OCI-LY7 (cell line): ENCODE measurements around the gene MUC6. TPM values are rescaled to one million over a fixed set of nuclear protein-coding genes. Genes with fewer than 3 reads are reported as not detected.

Experiments
- BruUV-seq: library from RNA; stranded (reverse); fragments of 400-500 nt; replicated peaks from 2 replicates; lab custom pipeline; 2021; lab: Mats Ljungman, UMichigan
- CTCF ChIA-PET: fragments of 300-600 bp; sonication (Branson Sonifier 250); formaldehyde crosslinking; loops from one replicate; lab custom pipeline; 2022; ENCODE audit warnings: antibody characterized with exemption; ENCODE audit not compliant: unreplicated experiment; lab: Charles Lee
- POLR2A ChIA-PET: fragments of 300-600 bp; sonication (Branson Sonifier 250); formaldehyde crosslinking; loops from one replicate; lab custom pipeline; 2022; ENCODE audit warnings: antibody characterized with exemption; lab: Charles Lee
- DNase-seq: peaks from one replicate; pipeline ENCODE4 v3.0.0-alpha.2; 2015; ENCODE audit warnings: low spot score
- H2AFZ ChIP-seq: fragments of 200-600 bp; sonication (generic), shearing (Covaris generic); 2 replicates; pipeline ENCODE4 v1.6.1; 2014; ENCODE audit warnings: mild to moderate bottlenecking, antibody characterized with exemption, low read length, moderate library complexity
- H3K27ac ChIP-seq: fragments of 200-600 bp; sonication (generic); 2 replicates; pipeline ENCODE4 v1.5.1; 2014; ENCODE audit warnings: mixed run types, low read depth, mild to moderate bottlenecking, moderate library complexity, low read length, inconsistent platforms; ENCODE audit not compliant: poor library complexity, severe bottlenecking
- H3K36me3 ChIP-seq: fragments of 200-600 bp; sonication (generic); 2 replicates; pipeline ENCODE4 v1.6.1; 2014; ENCODE audit warnings: mild to moderate bottlenecking, antibody characterized with exemption, low read length, moderate library complexity, mixed read lengths; ENCODE audit not compliant: insufficient read depth
- H3K4me1 ChIP-seq: fragments of 200-600 bp; sonication (generic); 2 replicates; pipeline ENCODE4 v1.5.1; 2014; ENCODE audit warnings: mild to moderate bottlenecking, low read length; ENCODE audit not compliant: insufficient read depth, poor library complexity, severe bottlenecking
- H3K4me2 ChIP-seq: fragments of 200-600 bp; sonication (generic); 2 replicates; pipeline ENCODE4 v1.6.1; 2014; ENCODE audit warnings: mild to moderate bottlenecking, low read length
- H3K4me3 ChIP-seq: fragments of 200-600 bp; sonication (generic); 2 replicates; pipeline ENCODE4 v1.5.1; 2014; ENCODE audit warnings: mild to moderate bottlenecking, low read depth, low read length; ENCODE audit not compliant: poor library complexity, severe bottlenecking
- H3K79me2 ChIP-seq: fragments of 200-600 bp; sonication (generic); 2 replicates; pipeline ENCODE4 v1.6.1; 2016; ENCODE audit warnings: low read depth, mild to moderate bottlenecking, low read length, moderate library complexity, mixed read lengths; ENCODE audit not compliant: insufficient read depth
- H3K9me2 ChIP-seq: fragments of 200-600 bp; sonication (generic); 2 replicates; pipeline ENCODE4 v1.6.1; 2016; ENCODE audit warnings: mild to moderate bottlenecking, low read length, mixed read lengths; ENCODE audit not compliant: insufficient read depth
- H3K9me3 ChIP-seq: fragments of 200-600 bp; sonication (generic); 2 replicates; pipeline ENCODE4 v1.6.1; 2014; ENCODE audit warnings: mild to moderate bottlenecking, mixed run types, low read length, mixed read lengths
- H4K20me1 ChIP-seq: fragments of 200-600 bp; sonication (generic); 2 replicates; pipeline ENCODE4 v1.6.1; 2014; ENCODE audit warnings: mild to moderate bottlenecking, antibody characterized with exemption, low read length, moderate library complexity, mixed read lengths; ENCODE audit not compliant: insufficient read depth
- EZH2phosphoT487 ChIP-seq: fragments of 200-600 bp; sonication (generic); IDR thresholded peaks from 2 replicates; pipeline ENCODE4 v1.6.1; 2018; ENCODE audit warnings: low read depth, borderline replicate concordance, mild to moderate bottlenecking, mixed run types, antibody characterized with exemption, low read length, moderate library complexity, mixed read lengths
- intact Hi-C: fragments of 100-400 bp; cut with micrococcal nuclease; formaldehyde crosslinking; loops from one replicate; pipeline ENCODE4 v1.10.0; 2022; ENCODE audit not compliant: unreplicated experiment
- total RNA-seq, 2 experiments: library from RNA; depleted of rRNA in 1 of 2; stranded (reverse); fragments of >200 nt in 1 of 2; shearing (Covaris generic) in 1 of 2; gene quantifications; 2 replicates each; pipeline ENCODE4 v1.2.3, GENCODE V29; 2014 to 2022
- TF ChIP-seq, protein P1 (sequence below): fragments of 200-600 bp; sonication (generic); conservative IDR thresholded peaks from 2 replicates; pipeline ENCODE4 v1.5.1; 2014; ENCODE audit warnings: mild to moderate bottlenecking, antibody characterized with exemption, low read length, moderate library complexity, mixed read lengths

The MUC6 gene
- total RNA-seq, 2 experiments from 2014 or later, result not detected

DNA sequence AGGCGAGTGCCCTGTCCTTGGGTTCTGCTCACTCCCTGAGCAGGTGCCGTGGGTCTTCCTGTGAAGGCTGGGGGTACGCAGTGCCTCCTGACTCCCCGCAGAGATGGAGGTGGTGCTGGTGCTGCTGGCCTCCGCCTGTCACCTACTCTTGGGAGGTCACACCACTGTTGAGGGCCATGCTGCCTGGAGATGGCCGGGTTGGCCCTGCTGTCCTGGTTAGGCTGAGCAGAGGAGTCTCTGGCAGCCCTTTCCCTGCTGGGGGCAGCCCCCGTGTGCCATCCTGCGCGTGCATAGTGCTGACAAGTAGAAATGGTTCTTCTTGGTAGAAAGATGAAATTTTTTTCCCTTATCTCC, 49.6 kb downstream of the MUC6 start:
- Histone ChIP-seq H3K79me2 (no peaks in the 10 kb centered on the region), H3K4me1 (no peaks in the 10 kb centered on the region), H3K9me2 (no peaks in the 10 kb centered on the region), H2AFZ (no peak overlapping the region), H3K4me3 (no peak overlapping the region), H3K36me3 (peaks cover 47% of the 10 kb centered on the region), H3K9me3 (no peaks in the 10 kb centered on the region), H3K27ac (no peak overlapping the region), H3K4me2 (no peak overlapping the region), H4K20me1 (no peaks in the 10 kb centered on the region)
- POLR2A ChIA-PET, result no interaction called here
- intact Hi-C loops, result no loop called here
- DNase-seq, result no peak
- no TSS peak for BruUV-seq
- TF ChIP-seq, protein P1, sequence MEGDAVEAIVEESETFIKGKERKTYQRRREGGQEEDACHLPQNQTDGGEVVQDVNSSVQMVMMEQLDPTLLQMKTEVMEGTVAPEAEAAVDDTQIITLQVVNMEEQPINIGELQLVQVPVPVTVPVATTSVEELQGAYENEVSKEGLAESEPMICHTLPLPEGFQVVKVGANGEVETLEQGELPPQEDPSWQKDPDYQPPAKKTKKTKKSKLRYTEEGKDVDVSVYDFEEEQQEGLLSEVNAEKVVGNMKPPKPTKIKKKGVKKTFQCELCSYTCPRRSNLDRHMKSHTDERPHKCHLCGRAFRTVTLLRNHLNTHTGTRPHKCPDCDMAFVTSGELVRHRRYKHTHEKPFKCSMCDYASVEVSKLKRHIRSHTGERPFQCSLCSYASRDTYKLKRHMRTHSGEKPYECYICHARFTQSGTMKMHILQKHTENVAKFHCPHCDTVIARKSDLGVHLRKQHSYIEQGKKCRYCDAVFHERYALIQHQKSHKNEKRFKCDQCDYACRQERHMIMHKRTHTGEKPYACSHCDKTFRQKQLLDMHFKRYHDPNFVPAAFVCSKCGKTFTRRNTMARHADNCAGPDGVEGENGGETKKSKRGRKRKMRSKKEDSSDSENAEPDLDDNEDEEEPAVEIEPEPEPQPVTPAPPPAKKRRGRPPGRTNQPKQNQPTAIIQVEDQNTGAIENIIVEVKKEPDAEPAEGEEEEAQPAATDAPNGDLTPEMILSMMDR, result no peak
- TF ChIP-seq EZH2phosphoT487, result no peak
- CTCF ChIA-PET, result no interaction called here

- no TSS peak for BruUV-seq
- no peaks in the 10 kb centered on the region for H4K20me1 ChIP-seq
- no peak overlapping the region for H3K27ac ChIP-seq
- POLR2A ChIA-PET, result no interaction called here
- TF ChIP-seq, protein P1, result no peak
- no peak for TF ChIP-seq EZH2phosphoT487
- no peaks in the 10 kb centered on the region for H3K79me2 ChIP-seq
- H3K4me1 ChIP-seq, result no peaks in the 10 kb centered on the region
- no peak overlapping the region for H3K4me2 ChIP-seq
- H3K9me3 ChIP-seq, result no peaks in the 10 kb centered on the region
- H3K4me3 ChIP-seq, result no peak overlapping the region
- H2AFZ ChIP-seq, result no peak overlapping the region
- CTCF ChIA-PET, result no interaction called here
- intact Hi-C loops, result no loop called here
- peaks cover 51% of the 10 kb centered on the region for H3K36me3 ChIP-seq
- DNase-seq, result no peak
- no peaks in the 10 kb centered on the region for H3K9me2 ChIP-seq
Observed at GRCh38 chr11:986270-986951, 50.1 kb downstream of the MUC6 start.

DNA sequence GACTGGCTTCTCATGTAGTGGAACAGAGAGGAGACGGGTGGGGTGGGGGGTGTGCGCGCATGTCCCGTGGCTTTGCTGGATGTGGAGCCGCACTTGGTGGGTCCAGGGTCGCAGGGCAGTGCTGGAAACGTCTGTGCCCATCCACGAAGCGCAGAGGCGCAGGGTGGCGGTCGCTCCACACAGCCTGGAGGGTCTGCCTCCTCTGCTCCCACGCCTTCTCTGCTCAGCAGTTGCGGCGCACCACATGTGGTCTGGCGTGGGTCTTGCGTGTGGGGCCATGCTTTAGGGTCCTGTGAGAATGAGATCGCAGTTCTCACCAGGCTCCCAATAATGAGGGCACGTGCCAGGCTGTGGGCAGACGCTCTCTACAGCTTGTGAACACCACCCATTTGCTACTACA, 50.7 kb downstream of the MUC6 start:
- BruUV-seq, result no TSS peak
- no peak for DNase-seq
- no peak overlapping the region for H3K27ac ChIP-seq
- H3K4me2 ChIP-seq, result no peak overlapping the region
- ChIA-PET CTCF (no interaction called here), POLR2A (no interaction called here)
- H3K4me1 ChIP-seq, result no peaks in the 10 kb centered on the region
- TF ChIP-seq, protein P1, result no peak
- no peak for TF ChIP-seq EZH2phosphoT487
- no peak overlapping the region for H3K4me3 ChIP-seq
- peaks cover 57% of the 10 kb centered on the region for H3K36me3 ChIP-seq
- intact Hi-C loops, result no loop called here
- H3K79me2 ChIP-seq, result no peaks in the 10 kb centered on the region
- H4K20me1 ChIP-seq, result no peaks in the 10 kb centered on the region
- no peaks in the 10 kb centered on the region for H3K9me3 ChIP-seq
- no peaks in the 10 kb centered on the region for H3K9me2 ChIP-seq
- no peak overlapping the region for H2AFZ ChIP-seq
